Jurkat, Clone E6-1 (cell line): Measurements from ENCODE around the gene KCNIP4.
A peak's percentile ranks its signal among the peaks of the same experiment; 100 is the strongest.

ENCODE experiments used
- DNase-seq: peaks from one replicate; pipeline ENCODE4 v3.0.0-alpha.2; 2011; ENCODE audit warnings: low read depth, low spot score
- H3K4me3 ChIP-seq: 2 replicates; pipeline ENCODE4 v1.5.1; 2011; ENCODE audit warnings: mild to moderate bottlenecking, low read length, control low read depth, moderate library complexity

KCNIP4 gene

DNA sequence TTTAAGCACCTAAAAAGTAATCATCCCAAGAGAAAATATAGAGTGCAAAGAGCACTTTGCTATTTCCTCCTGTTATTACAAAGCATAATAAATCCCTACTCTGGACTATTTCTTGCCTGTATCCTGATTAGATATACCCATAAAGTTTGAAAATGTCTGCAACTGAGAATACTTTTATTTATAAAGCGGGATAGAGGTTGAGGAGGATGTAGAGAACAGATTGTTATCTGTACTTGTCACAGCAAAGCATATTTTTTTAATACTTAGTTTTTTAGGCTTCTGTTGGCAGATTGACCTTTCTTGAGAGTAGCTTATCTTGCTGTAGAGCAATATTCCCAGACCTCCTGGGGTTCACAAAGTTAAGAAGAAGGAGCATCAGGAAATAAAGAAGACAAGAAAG, 396.1 kb downstream of the KCNIP4 start:
- H3K4me3 ChIP-seq: no peak overlapping the region
- DNase-seq: no peak

DNA sequence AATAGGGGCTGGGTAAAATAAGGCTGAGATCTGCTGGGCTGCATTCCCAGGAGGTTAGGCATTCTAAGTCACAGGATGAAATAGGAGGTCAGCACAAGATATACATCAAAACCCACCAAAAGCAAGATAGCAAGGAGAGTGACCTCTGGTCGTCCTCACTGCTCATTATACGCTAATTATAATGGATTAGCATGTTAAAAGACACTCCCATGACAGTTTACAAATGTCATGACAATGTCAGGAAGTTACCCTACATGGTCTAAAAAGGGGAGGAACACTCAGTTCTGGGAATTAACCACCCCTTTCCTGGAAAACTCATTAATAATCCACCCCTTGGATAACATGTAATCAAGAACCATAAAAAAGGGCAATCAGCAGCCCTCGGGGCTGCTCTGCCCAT, 403.6 kb downstream of the KCNIP4 start:
- DNase-seq: no peak
- H3K4me3 ChIP-seq: no peak overlapping the region

DNA sequence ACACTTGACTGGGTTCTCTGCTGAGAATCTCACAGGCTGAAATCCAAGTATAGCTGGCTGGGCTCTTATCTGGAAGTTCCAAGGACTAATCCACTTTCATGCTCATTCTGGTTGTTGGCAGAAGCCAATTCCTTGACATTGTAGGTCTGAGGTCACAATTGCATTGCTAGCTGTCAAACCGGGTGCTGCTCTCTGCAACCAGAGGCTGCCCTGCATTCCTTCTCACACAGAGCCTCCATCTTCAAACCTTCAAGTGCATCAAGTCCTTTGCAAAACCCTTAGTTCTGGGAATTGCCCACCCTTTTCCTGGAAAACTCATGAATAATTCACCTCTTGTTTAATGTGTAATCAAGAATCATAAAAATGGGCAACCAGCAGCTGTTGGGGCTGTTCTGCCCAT, 404.2 kb downstream of the KCNIP4 start:
- H3K4me3 ChIP-seq: no peak overlapping the region
- DNase-seq: no peak

DNA sequence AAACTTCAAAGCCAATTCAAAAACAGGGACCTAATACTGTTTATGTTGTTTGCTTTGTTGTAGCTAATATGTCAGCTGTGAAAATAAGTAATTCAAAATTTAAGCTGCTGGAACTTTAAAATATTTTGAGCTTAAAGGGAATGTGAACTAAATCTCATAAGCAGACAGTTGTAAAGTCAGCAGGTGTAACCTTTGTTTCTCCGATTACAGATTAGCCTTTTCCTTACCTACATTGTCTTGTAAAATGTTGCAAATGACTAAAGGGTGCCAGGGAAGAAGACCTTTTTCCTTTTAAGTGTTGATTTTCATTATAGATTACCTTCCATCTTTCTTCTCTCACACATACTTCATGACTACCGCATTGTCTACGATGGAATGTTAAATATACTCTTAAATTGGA, 405.1 kb downstream of the KCNIP4 start:
- no peak overlapping the region for H3K4me3 ChIP-seq
- no peak for DNase-seq

DNA sequence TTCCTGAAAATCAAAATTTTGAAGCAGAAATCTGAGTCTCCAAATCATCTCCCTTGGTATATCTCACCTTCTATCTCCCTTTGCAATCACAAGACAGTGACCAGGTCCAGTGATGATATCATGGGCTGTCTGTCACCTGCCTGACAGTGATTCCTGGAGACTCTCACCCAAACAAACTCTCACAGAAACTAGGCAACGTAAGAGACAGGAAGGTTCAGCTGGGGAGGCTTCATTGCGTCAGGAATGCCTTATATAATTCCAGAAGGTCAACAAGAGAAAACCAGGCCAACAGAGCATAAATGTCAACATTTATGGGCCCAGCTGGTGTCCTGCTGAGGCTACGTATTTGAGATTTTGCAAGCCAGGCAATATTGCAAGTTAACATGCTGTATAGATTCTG, 412.7 kb downstream of the KCNIP4 start:
- no peak overlapping the region for H3K4me3 ChIP-seq
- DNase-seq: no peak

DNA sequence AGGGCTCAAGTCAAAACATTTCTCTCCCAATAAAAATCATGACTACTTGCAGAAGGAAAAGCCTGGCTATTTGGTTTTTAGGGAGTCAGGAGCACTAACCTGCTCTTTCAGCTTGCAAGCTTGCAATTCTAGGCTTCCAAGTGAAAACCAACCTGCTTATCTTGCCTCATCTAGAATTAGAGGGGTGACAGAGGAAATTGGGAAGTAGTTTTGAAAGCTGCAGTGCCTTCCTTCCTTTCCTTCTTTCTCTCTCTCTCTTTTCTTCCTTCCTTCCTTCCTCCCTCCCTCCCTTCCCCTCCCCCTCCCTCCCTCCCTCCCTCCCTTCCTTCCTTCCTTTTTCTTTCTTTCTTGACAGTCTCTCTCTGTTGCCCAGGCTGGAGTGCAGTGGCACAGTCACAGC, 417.5 kb downstream of the KCNIP4 start:
- no peak overlapping the region for H3K4me3 ChIP-seq
- no peak for DNase-seq

DNA sequence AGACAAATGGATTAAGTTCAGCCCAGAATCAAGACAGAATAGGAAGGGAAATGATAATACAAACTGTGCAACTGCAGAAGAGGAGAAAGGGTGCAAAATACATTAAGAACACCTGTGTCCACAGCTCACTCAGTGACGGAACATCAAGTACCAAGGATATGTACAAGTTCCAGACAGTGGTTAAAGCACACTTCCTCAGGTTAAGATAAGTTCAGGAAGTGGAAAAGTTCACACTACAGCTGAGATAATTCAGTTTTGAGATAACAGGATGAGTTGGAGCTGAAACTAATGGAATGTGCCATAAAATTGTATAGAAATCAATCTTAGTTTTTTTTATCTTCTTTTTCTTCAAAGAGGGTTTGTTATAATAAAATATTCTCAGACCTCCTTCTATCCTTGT, 419.4 kb downstream of the KCNIP4 start:
- H3K4me3 ChIP-seq: no peak overlapping the region
- DNase-seq: no peak

DNA sequence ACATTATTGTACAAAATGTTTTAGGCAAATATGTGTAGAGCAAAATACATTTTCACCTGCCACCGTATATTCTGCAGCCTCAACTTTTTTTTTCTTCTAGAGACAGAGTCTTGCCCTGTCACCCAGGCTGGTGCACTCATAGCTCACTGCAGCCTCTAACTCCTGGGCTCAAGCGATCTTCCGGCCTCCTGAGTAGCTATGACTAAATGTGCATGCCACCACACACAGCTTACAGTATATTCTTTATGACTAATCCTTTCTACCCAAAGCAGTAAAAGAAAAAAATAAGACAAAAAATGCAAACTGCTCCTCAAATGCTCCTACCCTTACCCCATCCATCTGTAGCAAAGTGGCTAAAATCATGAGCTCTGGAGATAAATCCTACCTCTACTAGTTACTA, 426.3 kb downstream of the KCNIP4 start:
- no peak overlapping the region for H3K4me3 ChIP-seq
- DNase-seq: no peak

DNA sequence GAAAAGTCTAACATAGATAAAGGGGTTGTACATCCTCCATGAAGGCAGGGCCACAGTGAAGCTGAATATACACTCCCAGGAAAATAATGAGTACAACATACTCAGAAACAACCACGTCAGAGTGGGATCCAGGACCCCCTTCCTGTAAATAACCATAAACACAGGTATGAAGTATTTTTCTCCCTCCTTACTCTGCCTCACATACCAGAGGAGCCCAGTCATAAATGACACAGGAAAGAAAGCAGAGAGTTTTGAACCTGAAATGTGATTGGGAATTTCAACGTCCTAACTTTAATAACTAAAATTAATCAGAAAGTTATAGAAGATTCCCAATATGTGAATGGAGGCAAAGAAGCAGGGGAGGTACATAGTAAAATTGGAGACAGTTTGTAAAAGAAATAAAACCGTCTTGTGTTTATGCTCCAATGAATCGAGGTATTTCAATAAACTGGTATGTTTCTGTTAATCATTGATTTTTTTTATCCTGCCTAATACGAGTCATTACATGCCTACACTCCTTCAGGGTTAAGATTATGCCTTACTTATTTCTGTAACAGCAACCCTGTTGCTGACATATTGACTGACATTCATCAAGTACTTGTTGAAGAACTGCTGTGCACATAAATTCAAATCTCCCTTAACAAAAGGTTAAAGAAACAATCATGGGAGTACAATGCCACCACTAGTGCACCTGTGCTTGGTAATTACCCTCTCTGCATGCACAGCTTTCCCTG, 431.3 kb downstream of the KCNIP4 start:
- H3K4me3 ChIP-seq: no peak overlapping the region
- DNase-seq: no peak

DNA sequence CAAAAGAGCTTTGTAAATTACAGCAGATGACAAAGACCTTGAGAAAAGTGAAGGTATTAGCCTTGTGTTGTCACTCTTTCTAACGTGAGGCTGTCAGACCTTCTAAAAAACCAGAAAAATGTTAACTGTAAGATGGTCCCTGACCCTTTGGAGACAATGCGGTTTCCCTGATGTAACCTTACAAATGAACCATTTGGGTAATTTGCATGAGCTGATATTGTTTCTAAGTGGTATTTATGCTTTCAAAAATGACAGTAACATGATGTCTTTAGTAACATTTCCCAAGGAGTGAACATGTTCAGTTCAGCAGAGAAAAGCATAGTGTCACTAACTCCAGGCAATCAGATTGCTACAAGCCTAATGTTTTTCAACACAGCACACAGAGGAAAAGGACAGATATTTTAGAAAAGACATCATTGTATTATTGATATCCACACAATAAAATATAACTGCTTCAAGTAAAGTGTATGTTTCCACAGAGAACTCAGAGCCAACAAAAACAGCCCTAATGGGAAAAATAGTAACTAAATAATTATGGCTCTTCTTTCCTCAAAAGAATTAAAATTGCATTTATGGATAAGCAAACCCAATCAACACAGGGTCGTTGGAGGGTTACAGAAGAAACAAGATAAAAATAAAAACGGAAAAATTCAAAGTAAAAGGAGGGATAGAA, 434.4 kb downstream of the KCNIP4 start:
- no peak for DNase-seq
- H3K4me3 ChIP-seq: no peak overlapping the region

DNA sequence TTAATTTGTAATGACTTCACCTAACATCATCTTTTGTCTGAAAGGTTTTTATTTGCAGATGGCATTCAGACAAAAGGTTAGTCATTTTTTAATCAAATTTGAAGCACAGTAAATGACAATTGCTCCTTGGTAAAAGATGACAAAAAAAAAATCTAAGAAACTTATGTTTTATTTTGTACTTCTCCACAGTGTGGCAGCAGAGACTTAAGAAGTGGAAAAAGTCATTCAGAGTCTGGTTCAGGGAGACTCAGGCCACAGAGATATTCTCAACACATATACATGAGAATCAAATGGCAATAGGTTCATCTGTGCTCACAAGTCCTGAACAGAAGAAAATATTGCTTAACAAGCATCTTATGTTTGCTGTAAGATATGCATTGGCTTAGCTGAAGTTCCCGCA, 436.2 kb downstream of the KCNIP4 start:
- peak; percentile 28 for DNase-seq
- H3K4me3 ChIP-seq: no peak overlapping the region

DNA sequence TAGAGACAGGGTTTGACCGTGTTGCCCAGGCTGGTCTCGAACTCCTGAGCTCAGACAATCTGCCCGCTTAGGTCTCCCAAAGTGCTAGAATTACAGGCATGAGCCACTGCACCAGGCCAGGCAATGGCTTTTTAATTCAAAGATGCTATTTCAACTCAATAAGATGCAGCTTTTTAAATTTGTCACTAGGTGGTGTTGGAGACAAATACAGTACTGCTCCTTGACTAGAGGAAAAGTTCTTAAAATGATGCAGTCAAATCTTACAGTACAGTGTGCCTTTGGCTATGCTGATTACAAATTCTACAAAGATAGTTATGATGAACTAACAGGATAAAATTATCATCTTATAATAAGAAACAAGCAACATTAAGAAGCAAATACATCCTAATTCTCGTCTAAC, 441.1 kb downstream of the KCNIP4 start:
- DNase-seq: peak; percentile 22
- H3K4me3 ChIP-seq: no peak overlapping the region

DNA sequence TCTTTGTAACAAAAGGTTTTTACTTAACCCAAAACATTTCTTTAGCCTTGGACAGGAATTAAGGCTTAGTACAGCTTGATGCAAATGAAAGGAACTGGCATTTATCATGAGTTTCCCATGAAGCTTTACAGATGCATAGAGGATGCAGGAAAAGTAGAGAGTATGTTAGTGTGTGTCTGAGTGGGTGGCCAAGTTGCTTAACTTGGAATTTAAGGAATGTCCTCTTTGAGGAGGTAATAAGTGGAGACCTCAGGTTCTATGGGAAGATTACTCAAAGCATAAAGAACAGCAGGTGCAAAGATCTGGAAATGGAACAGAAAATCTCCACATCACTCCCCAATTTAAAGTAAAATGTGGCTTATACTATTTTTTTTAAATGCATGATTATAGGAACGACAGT, 457.9 kb downstream of the KCNIP4 start:
- no peak for DNase-seq
- no peak overlapping the region for H3K4me3 ChIP-seq

DNA sequence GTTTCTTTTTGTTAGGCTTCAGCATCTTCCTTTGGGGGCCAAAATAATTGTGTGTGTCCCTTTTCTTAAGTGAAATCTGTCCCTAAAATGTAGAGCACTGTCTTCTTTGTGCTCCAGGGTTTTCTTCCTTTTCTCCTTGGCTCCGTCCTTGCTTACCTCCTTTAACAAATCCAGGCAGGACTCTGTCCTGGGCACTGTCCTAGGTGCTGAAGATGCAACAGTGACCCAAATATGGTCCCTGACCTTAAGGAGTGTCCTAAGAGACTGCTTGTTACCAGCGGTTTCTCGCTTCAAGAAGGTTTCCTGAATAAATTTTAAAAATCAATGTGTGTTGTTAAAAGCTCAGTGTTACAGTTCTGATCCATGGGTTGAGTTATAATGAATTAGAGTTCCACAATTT, 471.8 kb downstream of the KCNIP4 start:
- no peak for DNase-seq
- H3K4me3 ChIP-seq: no peak overlapping the region

DNA sequence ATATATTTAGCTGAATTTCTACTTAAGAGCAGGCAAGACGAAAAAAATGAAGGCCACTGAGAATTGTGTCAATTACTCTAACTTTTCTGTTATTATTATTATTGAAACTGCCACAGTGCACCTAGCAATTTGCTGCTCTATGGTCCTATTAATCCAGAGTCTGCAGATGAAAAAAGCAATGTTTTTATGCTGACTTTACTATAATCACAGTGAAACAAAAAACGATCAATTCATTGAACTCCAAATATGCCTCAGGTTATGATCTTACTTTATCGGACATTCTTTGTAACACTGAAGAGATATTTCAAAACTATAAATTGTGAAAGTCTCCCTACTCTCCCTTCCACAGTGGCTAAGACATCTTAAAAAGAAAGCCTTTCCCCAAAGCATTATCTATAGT, 474.4 kb downstream of the KCNIP4 start:
- no peak overlapping the region for H3K4me3 ChIP-seq
- DNase-seq: no peak

DNA sequence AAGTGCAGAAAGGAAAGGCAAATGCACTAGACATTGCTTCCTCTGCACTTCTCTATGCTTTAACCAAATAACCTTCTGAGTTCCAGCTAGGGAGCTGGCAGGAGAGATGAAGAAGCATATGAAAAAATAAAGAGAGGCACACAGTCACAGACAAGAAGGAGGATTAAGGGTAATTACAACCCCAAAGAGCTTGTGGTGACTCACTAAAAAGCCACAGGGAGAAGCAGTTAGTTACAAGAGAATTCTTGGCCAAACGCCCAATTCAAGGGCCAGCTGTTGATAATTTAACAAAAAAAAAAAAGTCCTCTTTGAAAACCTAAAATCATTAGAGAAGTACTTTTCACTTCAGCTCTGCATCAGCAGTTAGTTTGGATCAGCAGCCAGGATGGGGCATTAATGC, 478.0 kb downstream of the KCNIP4 start:
- H3K4me3 ChIP-seq: no peak overlapping the region
- DNase-seq: no peak

DNA sequence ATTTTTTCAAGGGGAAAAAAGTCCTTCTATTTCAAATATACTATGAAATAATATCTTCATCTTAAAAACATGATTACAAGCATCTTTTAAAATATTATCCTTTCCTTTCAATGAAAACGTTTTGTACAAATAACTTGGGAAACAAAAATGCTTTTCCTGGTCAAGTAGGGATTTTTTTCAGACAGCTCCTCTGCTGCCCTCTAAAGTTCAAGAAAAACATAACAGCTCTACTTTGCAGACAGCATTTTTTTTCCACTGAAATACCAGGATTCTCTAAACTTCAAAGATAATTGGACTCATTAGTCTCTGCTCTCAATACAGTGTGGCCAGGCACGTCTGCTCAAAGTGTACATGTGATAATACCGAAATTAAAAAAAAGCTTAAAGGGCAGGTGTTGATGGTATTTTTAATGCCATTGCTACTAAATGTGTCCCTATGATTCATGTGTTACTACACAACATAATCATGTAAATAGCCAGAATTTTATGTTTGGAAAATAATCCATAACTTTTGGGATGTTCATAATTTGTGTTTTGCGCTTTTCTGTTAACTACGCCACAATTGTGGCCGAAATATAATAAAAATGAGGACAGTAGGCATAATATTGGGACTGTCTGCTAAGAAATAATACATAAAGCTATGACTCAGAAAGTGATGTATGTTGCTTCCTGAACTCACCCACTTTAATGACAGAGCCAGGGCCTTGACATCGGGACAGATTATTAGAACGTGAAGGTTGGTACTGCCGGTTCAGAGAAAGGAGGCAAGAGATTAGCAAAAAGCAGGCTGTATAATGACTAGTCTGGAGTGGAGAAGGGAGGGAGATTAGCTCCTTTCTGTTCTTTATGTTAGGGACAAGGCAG, 478.9 kb downstream of the KCNIP4 start:
- H3K4me3 ChIP-seq: no peak overlapping the region
- peak; percentile 7 for DNase-seq

DNA sequence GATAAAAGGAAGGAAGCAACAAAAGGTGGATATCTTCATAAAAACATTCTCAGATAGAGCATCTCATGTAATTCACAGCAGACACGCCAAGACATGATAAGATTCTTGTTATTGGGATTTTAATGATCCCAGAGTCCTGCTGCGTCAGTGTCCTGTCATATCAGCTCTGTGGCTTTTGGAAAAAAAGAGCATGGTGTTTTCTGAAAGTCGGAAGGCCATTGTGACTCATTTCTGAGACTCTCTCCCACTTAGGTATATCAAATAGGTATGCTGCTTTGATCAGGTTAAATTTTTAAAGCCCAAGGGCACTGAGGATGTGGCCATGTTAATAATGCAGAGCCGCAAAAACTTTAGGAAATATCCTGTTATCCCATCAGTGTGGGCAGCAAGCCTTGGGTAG, 481.0 kb downstream of the KCNIP4 start:
- no peak overlapping the region for H3K4me3 ChIP-seq
- DNase-seq: no peak

DNA sequence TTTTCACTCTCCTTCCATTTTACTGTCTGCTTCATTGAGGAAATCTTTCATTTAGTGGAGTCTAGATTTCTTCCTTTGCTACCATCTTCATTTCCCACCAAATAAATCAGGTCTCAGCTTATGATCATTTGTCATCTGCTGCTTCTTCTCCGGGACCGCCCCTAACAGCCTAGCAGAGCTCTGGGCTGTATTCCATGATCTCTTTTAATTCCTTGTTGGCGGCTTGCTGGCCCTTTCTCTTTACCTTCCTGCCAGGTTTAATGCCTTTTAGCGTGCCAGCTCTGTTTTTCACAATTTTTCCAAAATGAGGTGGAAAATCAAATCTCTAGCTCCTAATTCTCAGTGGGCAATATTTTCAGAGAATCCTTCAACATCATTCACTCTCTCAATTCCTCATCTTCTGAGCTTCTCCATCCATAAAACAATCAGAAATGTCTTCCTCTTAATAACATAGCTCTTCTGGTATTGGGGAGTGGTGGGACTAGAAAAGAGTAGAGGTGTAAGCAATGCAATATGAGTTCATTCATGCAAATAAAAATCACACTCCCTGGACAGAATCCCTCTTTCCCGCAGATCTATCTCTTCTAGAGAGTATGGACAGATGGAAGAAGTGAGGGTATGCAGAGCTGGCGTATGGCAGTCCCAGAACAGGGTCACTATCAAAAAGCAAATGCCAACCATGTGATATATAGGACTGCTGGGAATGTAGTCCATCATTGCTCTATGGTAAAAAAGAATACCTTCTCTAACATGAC, 491.3 kb downstream of the KCNIP4 start:
- H3K4me3 ChIP-seq: no peak overlapping the region
- no peak for DNase-seq

DNA sequence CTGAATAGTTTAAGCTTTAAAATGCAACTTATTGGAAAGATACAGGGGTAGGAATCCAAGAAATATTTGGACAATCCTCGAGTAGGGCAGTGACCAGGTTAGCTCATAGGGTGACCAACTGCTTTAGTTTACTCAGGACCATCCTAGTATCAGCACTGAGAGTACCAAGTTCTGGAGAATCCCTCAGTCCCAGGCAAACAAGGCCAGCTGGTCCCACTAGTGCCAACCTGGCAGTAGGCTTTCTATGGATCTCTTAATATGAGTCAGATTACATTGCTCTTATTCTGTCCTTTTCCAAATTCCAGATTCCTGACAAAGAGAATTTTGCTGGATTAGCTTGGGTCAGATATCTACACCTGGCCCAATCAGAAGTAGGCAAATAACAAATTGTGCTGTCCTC, 493.7 kb downstream of the KCNIP4 start:
- no peak for DNase-seq
- H3K4me3 ChIP-seq: no peak overlapping the region
